GM13977 (cell line): ENCODE measurements around the gene ADAP1.
"Not testable (repeated sequence)": the region's sequence is repeated elsewhere in the genome, so short reads cannot be mapped to it uniquely, and the experiment has no call there.

Experiments
- DNase-seq: peaks from one replicate; pipeline ENCODE4 v3.0.0; 2012; ENCODE audit warnings: low spot score
- in situ Hi-C: fragments of 300-500 bp; cut with MboI; formaldehyde crosslinking; loops from one replicate; pipeline ENCODE4 v1.12.0; 2022; ENCODE audit warnings: low sequenced_read_pairs, low pct_unique_long_range_greater_than_20kb, mixed read lengths, inconsistent platforms; ENCODE audit not compliant: unreplicated experiment
- TF ChIP-seq, protein P1 (sequence below): IDR thresholded peaks from 2 replicates; pipeline ENCODE4 v1.5.1; 2012; ENCODE audit warnings: mild to moderate bottlenecking, control low read depth; ENCODE audit not compliant: insufficient read depth; ENCODE audit errors: extremely low read depth, missing control alignments

Gene ADAP1

DNA sequence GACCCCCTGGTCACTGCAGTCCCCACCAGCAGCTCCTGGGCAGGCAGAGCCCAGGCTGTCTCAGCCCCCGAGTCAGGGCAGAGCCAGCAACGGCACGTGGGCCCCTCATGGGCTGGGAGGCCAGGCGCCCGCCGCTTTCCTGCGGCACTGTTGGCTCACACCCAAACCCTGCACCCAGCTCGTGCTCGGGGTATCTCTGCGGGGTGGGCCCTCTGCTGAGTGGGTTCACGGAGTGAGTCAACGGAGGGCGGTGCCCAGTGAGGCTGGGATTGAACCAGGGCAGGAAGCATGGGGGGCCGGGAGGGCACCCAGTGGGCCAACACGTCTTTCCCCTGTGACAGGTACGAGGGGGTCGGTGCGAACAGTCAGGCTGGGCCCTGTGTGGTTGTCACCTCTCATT is 28.9 kb downstream of the ADAP1 start:
- no peak for DNase-seq
- in situ Hi-C loops: no loop called here

DNA sequence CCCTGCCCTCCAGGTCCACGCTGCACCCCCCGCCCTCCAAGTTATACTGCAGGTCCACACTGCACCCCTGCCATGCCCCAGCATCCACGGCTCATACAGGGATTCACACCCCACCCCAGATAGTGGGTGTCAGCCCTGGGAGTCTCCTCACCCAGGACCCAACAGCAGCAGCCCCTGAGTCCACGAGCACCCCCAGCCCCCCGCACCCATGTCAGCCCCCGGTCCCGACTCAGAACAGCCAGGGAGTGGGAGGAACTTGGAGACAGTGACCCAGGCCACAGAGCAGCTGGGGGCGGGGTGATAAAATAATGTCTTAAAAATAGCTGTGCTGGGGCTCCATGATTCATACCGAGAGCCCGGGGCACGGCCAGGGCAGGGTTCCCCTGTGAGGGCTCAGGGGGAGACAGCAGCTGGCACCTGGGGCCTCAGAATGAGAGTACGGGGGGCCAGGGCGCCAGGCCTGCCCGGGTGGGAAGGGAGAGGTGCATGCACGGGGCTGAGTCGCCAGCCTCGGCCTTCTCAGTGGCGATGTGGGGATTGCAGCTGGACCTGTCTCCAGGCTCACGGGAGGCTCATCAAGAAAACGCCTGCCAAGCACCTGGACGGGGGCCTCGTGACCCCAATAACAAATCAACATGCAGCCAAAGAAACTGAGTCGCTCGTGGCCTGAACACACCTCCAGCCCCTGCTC is 29.8 kb downstream of the ADAP1 start:
- TF ChIP-seq, protein P1, sequence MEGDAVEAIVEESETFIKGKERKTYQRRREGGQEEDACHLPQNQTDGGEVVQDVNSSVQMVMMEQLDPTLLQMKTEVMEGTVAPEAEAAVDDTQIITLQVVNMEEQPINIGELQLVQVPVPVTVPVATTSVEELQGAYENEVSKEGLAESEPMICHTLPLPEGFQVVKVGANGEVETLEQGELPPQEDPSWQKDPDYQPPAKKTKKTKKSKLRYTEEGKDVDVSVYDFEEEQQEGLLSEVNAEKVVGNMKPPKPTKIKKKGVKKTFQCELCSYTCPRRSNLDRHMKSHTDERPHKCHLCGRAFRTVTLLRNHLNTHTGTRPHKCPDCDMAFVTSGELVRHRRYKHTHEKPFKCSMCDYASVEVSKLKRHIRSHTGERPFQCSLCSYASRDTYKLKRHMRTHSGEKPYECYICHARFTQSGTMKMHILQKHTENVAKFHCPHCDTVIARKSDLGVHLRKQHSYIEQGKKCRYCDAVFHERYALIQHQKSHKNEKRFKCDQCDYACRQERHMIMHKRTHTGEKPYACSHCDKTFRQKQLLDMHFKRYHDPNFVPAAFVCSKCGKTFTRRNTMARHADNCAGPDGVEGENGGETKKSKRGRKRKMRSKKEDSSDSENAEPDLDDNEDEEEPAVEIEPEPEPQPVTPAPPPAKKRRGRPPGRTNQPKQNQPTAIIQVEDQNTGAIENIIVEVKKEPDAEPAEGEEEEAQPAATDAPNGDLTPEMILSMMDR: no peak
- DNase-seq: peak; percentile 81
- in situ Hi-C loops: no loop called here

More for the DNA sequence above, 28.9 kb downstream of the ADAP1 start:
- TF ChIP-seq, protein P1: no peak

DNA sequence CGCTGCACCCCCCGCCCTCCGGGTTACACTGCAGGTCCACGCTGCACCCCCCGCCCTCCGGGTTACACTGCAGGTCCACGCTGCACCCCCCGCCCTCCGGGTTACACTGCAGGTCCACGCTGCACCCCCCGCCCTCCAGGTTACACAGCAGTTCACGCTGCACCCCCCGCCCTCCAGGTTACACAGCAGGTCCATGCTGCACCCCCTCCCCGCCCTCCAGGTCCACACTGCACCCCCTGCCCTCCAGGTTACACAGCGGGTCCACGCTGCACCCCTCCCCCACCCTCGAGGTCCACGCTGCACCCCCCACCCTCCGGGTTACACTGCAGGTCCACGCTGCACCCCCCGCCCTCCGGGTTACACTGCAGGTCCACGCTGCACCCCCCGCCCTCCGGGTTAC is 30.4 kb downstream of the ADAP1 start:
- in situ Hi-C loops, DNase-seq: not testable (repeated sequence)

DNA sequence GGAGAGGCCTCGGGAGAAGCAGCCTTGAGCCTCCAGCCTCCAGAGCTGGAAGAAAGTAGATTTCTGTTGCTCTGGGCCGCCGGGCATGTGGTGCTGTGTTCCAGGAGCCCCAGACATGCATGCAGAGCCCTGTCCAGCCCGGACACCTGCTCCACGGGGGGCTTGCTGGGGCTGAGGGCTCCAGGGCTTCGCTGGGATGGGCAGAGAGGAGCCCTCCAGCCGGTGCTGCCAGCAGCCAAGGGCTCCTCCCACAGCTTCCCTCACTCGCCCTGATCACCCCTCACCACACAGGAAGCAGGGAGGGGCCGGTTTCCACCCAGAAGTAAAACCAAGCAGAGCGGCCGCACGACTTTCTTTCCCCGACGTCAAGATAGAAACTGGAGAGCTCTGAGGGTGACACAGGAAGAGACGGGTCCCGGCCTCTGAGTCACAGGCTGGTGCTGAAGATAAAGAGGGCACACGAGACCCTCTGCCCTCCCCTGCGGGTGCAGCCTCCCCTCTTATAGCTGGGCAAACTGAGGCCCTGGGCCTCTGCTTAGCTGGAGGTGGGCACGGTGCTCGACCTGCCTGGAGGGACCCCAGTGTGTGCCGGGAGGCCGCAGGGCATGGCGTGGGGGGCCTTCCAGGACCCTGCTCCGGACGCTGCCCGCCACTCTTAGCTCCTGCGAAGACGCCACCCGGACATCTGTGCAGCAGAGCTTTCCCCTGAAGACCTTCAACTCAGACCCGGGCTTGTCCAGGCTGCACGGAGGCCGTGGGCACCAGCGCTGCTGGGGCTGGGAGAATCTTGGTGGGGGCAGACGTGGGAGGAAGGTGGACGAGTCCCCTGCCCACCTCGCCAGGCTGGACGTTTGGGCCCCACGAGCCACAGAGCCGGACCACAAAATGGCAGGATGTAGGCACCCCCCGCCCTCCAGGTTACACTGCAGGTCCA is 31.1 kb downstream of the ADAP1 start:
- peak; percentile 92 for DNase-seq
- TF ChIP-seq, protein P1: no peak
- in situ Hi-C loops: no loop called here

DNA sequence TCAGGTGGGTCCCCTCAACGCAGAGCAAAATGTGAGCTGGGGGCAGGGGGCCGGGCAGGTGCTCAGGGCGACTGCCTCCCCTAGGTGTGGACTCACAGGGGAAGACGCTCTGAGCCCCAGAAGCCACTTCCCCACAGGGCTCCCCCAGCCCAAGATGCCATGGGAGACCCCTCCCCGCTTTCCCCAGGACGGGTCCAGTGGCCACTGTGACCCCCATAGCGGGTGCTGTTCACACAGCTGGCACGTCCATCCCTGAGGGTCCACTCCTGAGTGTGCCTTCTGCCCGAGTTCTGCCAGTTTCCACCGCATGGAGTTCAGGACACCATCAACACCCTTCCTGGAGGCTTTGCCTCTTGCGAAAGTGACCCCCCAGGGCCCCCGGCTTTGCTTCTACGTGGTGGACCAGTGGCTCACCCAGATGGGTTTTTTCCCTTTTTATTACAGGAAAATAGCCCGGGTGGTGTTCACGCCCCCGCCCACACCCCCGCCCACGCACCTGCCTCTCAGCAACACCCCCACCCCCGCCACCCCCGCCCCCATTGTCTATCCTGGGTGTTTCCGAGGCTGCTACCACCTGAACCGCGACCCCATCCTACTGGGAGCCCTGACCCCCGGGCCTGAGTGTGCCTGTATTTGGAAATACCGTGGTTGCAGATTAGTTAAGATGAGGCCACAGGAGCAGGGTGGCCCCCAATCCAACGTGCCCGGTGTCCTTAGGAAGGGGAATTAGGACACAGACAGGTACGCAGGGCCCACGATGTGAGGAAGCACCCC is 32.0 kb downstream of the ADAP1 start:
- no peak for DNase-seq
- TF ChIP-seq, protein P1: no peak
- in situ Hi-C loops: no loop called here

DNA sequence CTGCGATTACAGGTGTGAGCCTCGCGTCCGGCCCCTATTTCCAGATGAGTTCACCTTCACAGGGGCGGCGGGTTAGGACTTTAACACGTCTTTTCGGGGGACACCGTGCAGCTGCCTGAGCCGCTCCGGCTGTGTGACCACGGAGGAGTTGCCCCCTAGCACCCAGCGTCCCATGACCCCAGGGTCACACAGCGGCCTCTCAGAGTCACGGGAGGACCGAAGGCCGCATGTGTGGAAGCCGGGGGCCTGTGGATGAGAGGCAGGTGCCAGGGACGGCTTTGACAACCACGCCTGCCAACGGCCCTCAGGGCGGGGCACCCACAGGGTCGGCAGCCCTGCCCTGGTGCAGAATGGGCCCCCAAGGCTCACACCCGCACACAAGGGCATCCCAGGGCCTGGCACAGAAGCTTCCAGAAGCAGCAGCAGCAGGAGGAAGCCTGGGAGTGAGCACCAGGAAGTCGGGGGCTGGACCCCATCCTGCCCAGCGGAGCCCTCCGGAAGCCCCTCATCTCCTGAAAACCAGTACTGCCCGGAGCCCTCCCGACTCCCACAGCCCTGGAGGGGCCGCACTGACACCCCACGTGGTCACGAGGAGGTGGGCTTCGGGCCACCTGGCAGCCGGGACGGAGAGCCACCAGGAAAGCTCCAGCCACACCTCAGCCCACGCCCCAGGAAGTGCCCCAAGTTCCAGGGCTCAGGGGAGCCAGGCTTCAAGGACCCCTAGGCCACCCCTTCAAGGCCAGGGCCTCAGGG is 32.7 kb downstream of the ADAP1 start:
- DNase-seq: no peak
- TF ChIP-seq, protein P1: no peak
- in situ Hi-C loops: no loop called here
